Sigmoid colon (tissue), 4 donors: ENCODE measurements around the gene NR6A1.

Source experiments
- CTCF ChIP-seq, 4 experiments: fragments of 450-650 bp in 3 of 4; fragments of 200-600 bp in 1 of 4; IDR thresholded peaks; one replicate each; pipeline ENCODE4 v1.5.1; 2016 to 2019; ENCODE audit warnings: antibody characterized with exemption in 4 of 4, mild to moderate bottlenecking in 3 of 4, moderate library complexity in 2 of 4
- POLR2AphosphoS5 ChIP-seq, 4 donors: sonication (generic); formaldehyde crosslinking; IDR thresholded peaks; one replicate each; pipeline ENCODE4 v1.6.1; 2017; ENCODE audit warnings: antibody characterized with exemption in 4 of 4

- TF ChIP-seq CTCF (IDR thresholded peaks at IDR 0.05) (no peak), POLR2AphosphoS5 (IDR thresholded peaks at IDR 0.05) (no peak)
These were observed 285.2 kb downstream of the NR6A1 start for GRCh38 chr9:124485936-124486335.
